ENCODE measurements around the gene VSTM1. TPM values are rescaled to one million over a fixed set of nuclear protein-coding genes. Genes with fewer than 3 reads are reported as not detected.

VSTM1 gene
- total and polyA plus RNA-seq, 2 of the 8 experiments (the other 6 are each of a cell fraction or from before 2014, with no cell fraction given) = 0.12 to 0.65 TPM

DNA sequence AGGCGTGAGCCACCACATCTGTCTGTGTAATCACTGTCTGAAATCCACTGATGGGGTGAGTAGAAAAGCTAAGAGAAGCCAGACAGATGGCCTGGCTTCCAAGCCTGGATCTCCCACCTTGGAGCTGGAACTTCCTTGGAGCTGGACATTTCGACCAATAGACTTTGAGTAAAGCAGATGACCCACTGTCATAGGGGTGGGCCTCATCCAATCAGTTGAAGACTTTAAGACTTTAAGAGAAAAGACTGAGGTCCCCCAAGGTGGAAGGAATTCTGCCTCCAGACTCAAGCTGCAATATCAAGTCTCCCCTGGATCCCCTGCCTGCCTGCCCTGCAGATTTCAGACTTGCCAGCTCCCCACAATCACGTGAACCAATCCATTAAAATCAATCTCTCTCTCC lies 20.7 kb downstream of the VSTM1 start:
- no peaks in the 10 kb centered on the region for H3K36me3 ChIP-seq (ENCODE audit: control insufficient read depth in 2 of 4, insufficient read depth in 4 of 4, low read length in 3 of 4)
- no peak overlapping the region for H4K5ac ChIP-seq (ENCODE audit: insufficient read length, low read depth, low read length)
- no peak overlapping the region for H4K91ac ChIP-seq (replicated peaks; ENCODE audit: insufficient read length, low read length)
- no peak overlapping the region for H2BK20ac ChIP-seq (ENCODE audit: low read length)
- no peak overlapping the region for H4K8ac ChIP-seq (ENCODE audit: extremely low read depth, insufficient read depth, low read length)
- FAIRE-seq (no peak), DNase-seq (ENCODE audit: low read depth in 1 of 2, low spot score in 2 of 2) (no peak)
- H3K56ac ChIP-seq (replicated peaks; ENCODE audit: insufficient read length, low read depth, low read length) = no peak overlapping the region
- H2AFZ ChIP-seq (ENCODE audit: low read length) = no peak overlapping the region
- no peak overlapping the region for H2BK120ac ChIP-seq (replicated peaks; ENCODE audit: low read depth, low read length)
- POLR2A ChIA-PET (ENCODE audit: partially characterized antibody) = interaction anchor here (0.7 to 1.3 kb wide), 5 partner anchors 8 to 72 kb away, joined by 3 to 8 read pairs (median 3); partner anchors contain the start of gene TFPT
- no peak overlapping the region for H3K9ac ChIP-seq (replicated peaks in 1 of 4; ENCODE audit: extremely low read depth in 1 of 4, low read depth in 3 of 4, low read length in 3 of 4)
- no peak overlapping the region for H2BK5ac ChIP-seq (ENCODE audit: low read depth, low read length)
- 86% methylated on average over 3 of the region's 3 CpGs; no CpG with 5 or more reads in 1 of the 2 experiments for WGBS, 2 experiments (ENCODE audit: extremely low coverage in 1 of 2, insufficient coverage in 1 of 2, insufficient read length in 1 of 2, insufficient replicate concordance in 2 of 2, low coverage in 1 of 2, low lambda C conversion rate in 2 of 2, missing lambda C conversion rate in 1 of 2)
- no peak overlapping the region for H3K27ac ChIP-seq (ENCODE audit: low read depth, low read length)
- no peaks in the 10 kb centered on the region for H3K27me3 ChIP-seq (replicated peaks in 1 of 4; ENCODE audit: control insufficient read depth in 3 of 4, extremely low read depth in 1 of 4, insufficient read depth in 3 of 4, low read length in 3 of 4)
- H3K14ac ChIP-seq (ENCODE audit: insufficient read length) = no peak overlapping the region
- no peak overlapping the region for H3K4me2 ChIP-seq (ENCODE audit: insufficient read depth in 1 of 2, low read depth in 2 of 2, low read length in 2 of 2)
- H3K23me2 ChIP-seq (ENCODE audit: low read depth, low read length) = peaks cover 2% of the 10 kb centered on the region; the same call in 1 of the 2 replicates
- no peak for TF ChIP-seq E2F6 (IDR thresholded peaks at IDR 0.05)
- TF ChIP-seq SP4 (IDR thresholded peaks at IDR 0.05; ENCODE audit: low read length) = no peak
- TF ChIP-seq ASH2L (IDR thresholded peaks at IDR 0.05; ENCODE audit: low read length) = no peak
- TF ChIP-seq ZNF274 (IDR thresholded peaks at IDR 0.05; ENCODE audit: borderline replicate concordance, extremely low read depth, low read length) = no peak
- no peak for TF ChIP-seq SIN3A (conservative IDR thresholded peaks at IDR 0.05 in 1 of 2, IDR thresholded peaks at IDR 0.05 in 1 of 2; ENCODE audit: low read depth in 1 of 2, low read length in 2 of 2)
- no peak for TF ChIP-seq CBX5 (IDR thresholded peaks at IDR 0.05; ENCODE audit: low read depth, low read length)
- no peak for TF ChIP-seq SIRT6 (IDR thresholded peaks at IDR 0.05; ENCODE audit: low read length)
- H2BK12ac ChIP-seq (ENCODE audit: low read depth, low read length) = no peak overlapping the region
- H3K9me3 ChIP-seq (ENCODE audit: insufficient read depth in 2 of 2, low read depth in 1 of 2, low read length in 1 of 2) = no peaks in the 10 kb centered on the region
- H2AK5ac ChIP-seq (ENCODE audit: low read depth, low read length) = no peak overlapping the region
- H3K4me1 ChIP-seq (replicated peaks in 1 of 4; ENCODE audit: control insufficient read depth in 3 of 4, insufficient read depth in 4 of 4, low read length in 3 of 4) = peaks cover 0 to 3% (median 0%) of the 10 kb centered on the region in 4 experiments; a peak in 2 of 7 replicates
- no peak overlapping the region for H3K4me3 ChIP-seq (ENCODE audit: extremely low read depth in 1 of 4, insufficient read depth in 2 of 4, low read depth in 3 of 4, low read length in 4 of 4)
- no peak overlapping the region for H3K4ac ChIP-seq (replicated peaks; ENCODE audit: insufficient read length, low read depth, low read length)
- no peak overlapping the region for H3K18ac ChIP-seq (ENCODE audit: extremely low read depth, low read length)
- no peak overlapping the region for H3K23ac ChIP-seq (ENCODE audit: insufficient read length)
- no peak overlapping the region for H2BK15ac ChIP-seq (ENCODE audit: low read length)
- H3K79me2 ChIP-seq (ENCODE audit: control insufficient read depth in 1 of 2, insufficient read depth in 2 of 2, low read length in 2 of 2) = no peaks in the 10 kb centered on the region
- CTCF ChIA-PET (ENCODE audit: partially characterized antibody) = interaction anchor here (1.2 to 2.4 kb wide), 5 partner anchors 10 to 234 kb away, joined by 3 to 10 read pairs (median 4); no protein-coding TSS in a partner anchor
- no peaks in the 10 kb centered on the region for H3K79me1 ChIP-seq (ENCODE audit: low read depth, low read length)
- H4K20me1 ChIP-seq (replicated peaks in 1 of 2; ENCODE audit: control insufficient read depth in 1 of 2, insufficient read depth in 2 of 2, low read length in 2 of 2) = no peaks in the 10 kb centered on the region
